Activated T-cell treated with anti-CD3 and anti-CD28 coated beads, Interleukin-2, amount 50 U/mL, for 72 hours (primary cell): ENCODE results near the gene MAP7D1. TPM values are rescaled to one million over a fixed set of nuclear protein-coding genes. Genes with fewer than 3 reads are reported as not detected.
"Not testable (repeated sequence)": the region's sequence is repeated elsewhere in the genome, so short reads cannot be mapped to it uniquely, and the experiment has no call there.

Experiments
- ATAC-seq, 2 donors: fragments of 150-1000 bp; cut with Tn5 transposase; replicated peaks in 1 of 2; 2 replicates each; pipeline ENCODE4 v1.10.0; 2021; ENCODE audit warnings: moderate library complexity in 2 of 2, mild to moderate bottlenecking in 1 of 2
- DNase-seq, 2 donors: peaks; one replicate each; pipeline ENCODE4 v3.0.0; 2021 to 2022; ENCODE audit warnings: mixed read lengths in 1 of 2
- H3K27ac Mint-ChIP-seq: one replicate; pipeline ENCODE4 v1.8.0; 2022; ENCODE audit warnings: mild to moderate bottlenecking, moderate library complexity, mixed read lengths
- H3K27me3 Mint-ChIP-seq: one replicate; pipeline ENCODE4 v1.8.0; 2022; ENCODE audit warnings: low read depth, mixed read lengths
- H3K36me3 Mint-ChIP-seq, 2 donors: one replicate each; pipeline ENCODE4 v1.8.0; 2022; ENCODE audit warnings: mixed read lengths in 2 of 2, mild to moderate bottlenecking in 1 of 2; ENCODE audit not compliant: insufficient read depth in 2 of 2
- H3K4me1 Mint-ChIP-seq: one replicate; pipeline ENCODE4 v1.8.0; 2022; ENCODE audit warnings: low read depth, mixed read lengths
- H3K4me3 Mint-ChIP-seq, 2 donors: one replicate each; pipeline ENCODE4 v1.8.0; 2022; ENCODE audit warnings: mild to moderate bottlenecking in 2 of 2, mixed read lengths in 2 of 2, moderate library complexity in 2 of 2
- H3K9me3 Mint-ChIP-seq, 2 donors: one replicate each; pipeline ENCODE4 v1.8.0; 2022; ENCODE audit warnings: mixed read lengths in 2 of 2
- total RNA-seq, 2 donors: library from RNA; stranded (reverse); gene quantifications; one replicate each; pipeline ENCODE4 v1.2.3, GENCODE V29; 2022

Gene MAP7D1
- total RNA-seq, 2 donors from 2014 or later, result 131 to 142 TPM

GRCh38 chr1:36196805-36197204, 40.8 kb downstream of the MAP7D1 start:
- H3K36me3 Mint-ChIP-seq, H3K9me3 Mint-ChIP-seq, ATAC-seq, H3K4me3 Mint-ChIP-seq, DNase-seq, H3K27me3 Mint-ChIP-seq, H3K4me1 Mint-ChIP-seq, H3K27ac Mint-ChIP-seq: not testable (repeated sequence)

GRCh38 chr1:36198641-36199040, 42.7 kb downstream of the MAP7D1 start:
- no peaks in the 10 kb centered on the region for H3K36me3 Mint-ChIP-seq
- H3K4me1 Mint-ChIP-seq, result peaks cover 5% of the 10 kb centered on the region
- peaks cover 7% of the 10 kb centered on the region for H3K27me3 Mint-ChIP-seq
- ATAC-seq, result no peak
- H3K4me3 Mint-ChIP-seq, result no peak overlapping the region
- no peak for DNase-seq
- no peaks in the 10 kb centered on the region for H3K9me3 Mint-ChIP-seq
- no peak overlapping the region for H3K27ac Mint-ChIP-seq

- no peaks in the 10 kb centered on the region for H3K36me3 Mint-ChIP-seq
- ATAC-seq, result no peak
- peaks cover 6% of the 10 kb centered on the region for H3K4me1 Mint-ChIP-seq
Measured at GRCh38 chr1:36199934-36200741, 44.2 kb downstream of the MAP7D1 start.

GRCh38 chr1:36203027-36203553, 47.1 kb downstream of the MAP7D1 start:
- Mint-ChIP-seq H3K9me3 (no peaks in the 10 kb centered on the region), H3K36me3 (no peaks in the 10 kb centered on the region), H3K4me3 (no peak overlapping the region), H3K27me3 (peaks cover 7% of the 10 kb centered on the region), H3K27ac (no peak overlapping the region), H3K4me1 (peaks cover 16% of the 10 kb centered on the region)
- DNase-seq (no peak), ATAC-seq (no peak)

More at GRCh38 chr1:36199934-36200741, 44.2 kb downstream of the MAP7D1 start:
- peaks cover 7% of the 10 kb centered on the region for H3K27me3 Mint-ChIP-seq
- DNase-seq, result no peak
- no peak overlapping the region for H3K4me3 Mint-ChIP-seq
- no peaks in the 10 kb centered on the region for H3K9me3 Mint-ChIP-seq
- no peak overlapping the region for H3K27ac Mint-ChIP-seq

- H3K27me3 Mint-ChIP-seq, result peaks cover 7% of the 10 kb centered on the region
- H3K4me1 Mint-ChIP-seq, result peaks cover 16% of the 10 kb centered on the region
- no peaks in the 10 kb centered on the region for H3K9me3 Mint-ChIP-seq
- ATAC-seq, result no peak
- H3K27ac Mint-ChIP-seq, result no peak overlapping the region
- no peaks in the 10 kb centered on the region for H3K36me3 Mint-ChIP-seq
- no peak for DNase-seq
- H3K4me3 Mint-ChIP-seq, result no peak overlapping the region
Measured at GRCh38 chr1:36203554-36204346, 47.8 kb downstream of the MAP7D1 start.

GRCh38 chr1:36204347-36204909, 48.5 kb downstream of the MAP7D1 start:
- no peak for DNase-seq
- Mint-ChIP-seq H3K4me1 (peaks cover 16% of the 10 kb centered on the region), H3K9me3 (no peaks in the 10 kb centered on the region), H3K36me3 (no peaks in the 10 kb centered on the region), H3K27ac (no peak overlapping the region), H3K4me3 (no peak overlapping the region), H3K27me3 (peaks cover 7% of the 10 kb centered on the region)
- no peak for ATAC-seq

- ATAC-seq, result peak; percentile 13 to 51
- Mint-ChIP-seq H3K4me1 (peaks cover 16% of the 10 kb centered on the region), H3K4me3 (peak overlapping the region in 1 of 2 donors; percentile 45), H3K27ac (no peak overlapping the region), H3K9me3 (no peaks in the 10 kb centered on the region), H3K36me3 (no peaks in the 10 kb centered on the region), H3K27me3 (no peaks in the 10 kb centered on the region)
- DNase-seq, result no peak
Measured at GRCh38 chr1:36206323-36206858, 50.4 kb downstream of the MAP7D1 start.

GRCh38 chr1:36207339-36207738, 51.4 kb downstream of the MAP7D1 start:
- Mint-ChIP-seq H3K4me3 (no peak overlapping the region), H3K27me3 (no peaks in the 10 kb centered on the region), H3K27ac (no peak overlapping the region), H3K4me1 (peaks cover 16% of the 10 kb centered on the region), H3K36me3 (no peaks in the 10 kb centered on the region), H3K9me3 (no peaks in the 10 kb centered on the region)
- ATAC-seq, result no peak
- DNase-seq, result no peak

- no peak overlapping the region for H3K27ac Mint-ChIP-seq
- no peaks in the 10 kb centered on the region for H3K9me3 Mint-ChIP-seq
- no peaks in the 10 kb centered on the region for H3K36me3 Mint-ChIP-seq
- no peak overlapping the region for H3K4me3 Mint-ChIP-seq
- no peak for DNase-seq
- no peak for ATAC-seq
- no peaks in the 10 kb centered on the region for H3K27me3 Mint-ChIP-seq
- H3K4me1 Mint-ChIP-seq, result peaks cover 16% of the 10 kb centered on the region
Measured at GRCh38 chr1:36208978-36209703, 53.2 kb downstream of the MAP7D1 start.

GRCh38 chr1:36211307-36211706, 55.3 kb downstream of the MAP7D1 start:
- Mint-ChIP-seq H3K27ac (no peak overlapping the region), H3K9me3 (no peaks in the 10 kb centered on the region), H3K4me1 (peaks cover 10% of the 10 kb centered on the region), H3K36me3 (no peaks in the 10 kb centered on the region), H3K4me3 (no peak overlapping the region), H3K27me3 (no peaks in the 10 kb centered on the region)
- ATAC-seq, result no peak
- DNase-seq, result no peak

DNA sequence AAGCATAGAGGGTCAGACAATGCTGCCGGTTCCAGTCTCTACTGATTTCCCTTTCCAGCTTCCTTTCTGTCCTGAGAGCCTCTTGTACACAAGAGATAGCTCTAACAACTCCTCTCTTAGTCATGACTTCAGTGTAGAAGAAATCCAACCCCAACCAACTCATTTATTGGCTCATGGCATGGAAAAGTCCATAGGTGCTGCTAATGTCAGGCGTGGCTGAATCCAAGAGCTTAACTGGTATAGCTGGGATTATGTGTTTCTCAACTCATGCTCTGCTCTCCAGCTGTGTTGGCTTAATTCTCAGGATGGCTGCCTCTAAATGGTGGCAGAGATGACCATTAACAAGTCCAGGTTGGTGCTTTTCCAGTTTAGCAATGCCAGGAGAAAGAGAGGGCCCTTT, 55.9 kb downstream of the MAP7D1 start:
- ATAC-seq, result no peak
- Mint-ChIP-seq H3K4me3 (no peak overlapping the region), H3K36me3 (no peaks in the 10 kb centered on the region), H3K27ac (no peak overlapping the region), H3K4me1 (peaks cover 5% of the 10 kb centered on the region), H3K27me3 (no peaks in the 10 kb centered on the region), H3K9me3 (no peaks in the 10 kb centered on the region)
- no peak for DNase-seq

DNA sequence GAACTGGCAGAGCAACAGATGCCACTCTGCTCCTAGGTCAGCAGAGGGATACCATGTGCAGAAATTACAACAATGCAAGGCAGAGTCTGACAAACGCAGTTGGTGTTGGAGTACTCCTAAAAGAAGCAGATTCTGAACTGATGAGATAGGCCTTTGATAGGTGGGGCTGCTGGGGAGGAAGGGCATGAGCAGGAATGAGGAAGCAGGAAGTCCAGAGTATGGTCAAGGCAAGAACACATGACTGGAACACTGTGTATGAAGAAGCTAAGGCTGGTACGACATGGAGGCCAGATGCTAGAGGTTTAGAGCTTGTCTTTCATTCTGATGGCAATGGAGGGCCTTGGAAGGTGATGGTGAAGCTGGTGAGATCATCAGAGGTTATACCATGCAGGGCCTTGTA, 56.8 kb downstream of the MAP7D1 start:
- DNase-seq, result no peak
- H3K27ac Mint-ChIP-seq, result no peak overlapping the region
- H3K27me3 Mint-ChIP-seq, result no peaks in the 10 kb centered on the region
- H3K4me1 Mint-ChIP-seq, result peaks cover 8% of the 10 kb centered on the region
- no peaks in the 10 kb centered on the region for H3K36me3 Mint-ChIP-seq
- H3K4me3 Mint-ChIP-seq, result no peak overlapping the region
- H3K9me3 Mint-ChIP-seq, result no peaks in the 10 kb centered on the region
- ATAC-seq, result no peak
